Posterior cingulate gyrus (tissue), 11 donors: ENCODE results near the gene PIKFYVE.
"Not testable (repeated sequence)": the region's sequence is repeated elsewhere in the genome, so short reads cannot be mapped to it uniquely, and the experiment has no call there.

Experiments
- DNase-seq, 10 donors: peaks; one replicate each; pipeline versions ENCODE4 v3.0.0 to v3.0.0-alpha.2; 2020 to 2021; ENCODE audit warnings: mixed read lengths in 3 of 10
- intact Hi-C: fragments of 100-400 bp; cut with DNase I; formaldehyde crosslinking; loops from one replicate; pipeline ENCODE4 v1.15.1; 2023

Gene PIKFYVE

GRCh38 chr2:208358758-208359631 is 92.9 kb downstream of the PIKFYVE start:
- intact Hi-C loops: no loop called here
- DNase-seq: no peak

- intact Hi-C loops: no loop called here
- DNase-seq: peak in 5 of 10 donors; percentile 18 to 91 (median 81)
Measured at GRCh38 chr2:208359632-208359986, 93.6 kb downstream of the PIKFYVE start.

GRCh38 chr2:208360259-208361076 is 94.4 kb downstream of the PIKFYVE start:
- DNase-seq: peak in 6 of 10 donors; percentile 30 to 91 (median 70)
- intact Hi-C loops: no loop called here

GRCh38 chr2:208361077-208361441 is 95.0 kb downstream of the PIKFYVE start:
- intact Hi-C loops: no loop called here
- DNase-seq: peak in 2 of 10 donors; percentile 66 to 70

GRCh38 chr2:208363485-208363884 is 97.4 kb downstream of the PIKFYVE start:
- DNase-seq: no peak
- intact Hi-C loops: no loop called here

- intact Hi-C loops: no loop called here
- no peak for DNase-seq
Measured at GRCh38 chr2:208366215-208367127, 100.4 kb downstream of the PIKFYVE start.

- DNase-seq: no peak
- intact Hi-C loops: no loop called here
Measured at GRCh38 chr2:208369091-208369490, 103.0 kb downstream of the PIKFYVE start.

GRCh38 chr2:208370881-208371633 is 105.0 kb downstream of the PIKFYVE start:
- intact Hi-C loops: no loop called here

GRCh38 chr2:208371634-208371935 is 105.5 kb downstream of the PIKFYVE start:
- intact Hi-C loops: no loop called here
- DNase-seq: no peak

More at GRCh38 chr2:208370881-208371633, 105.0 kb downstream of the PIKFYVE start:
- no peak for DNase-seq

GRCh38 chr2:208373460-208374089 is 107.5 kb downstream of the PIKFYVE start:
- DNase-seq: peak in 3 of 10 donors; percentile 19 to 30 (median 29)
- intact Hi-C loops: no loop called here

GRCh38 chr2:208375491-208376068 is 109.5 kb downstream of the PIKFYVE start:
- intact Hi-C loops: no loop called here
- DNase-seq: no peak

- intact Hi-C loops: not testable (repeated sequence)
Measured at GRCh38 chr2:208377344-208377860, 111.3 kb downstream of the PIKFYVE start.

GRCh38 chr2:208379192-208379591 is 113.1 kb downstream of the PIKFYVE start:
- intact Hi-C loops: no loop called here

More at GRCh38 chr2:208377344-208377860, 111.3 kb downstream of the PIKFYVE start:
- DNase-seq: peak in 2 of 10 donors; percentile 39 to 69

GRCh38 chr2:208384637-208385036 is 118.6 kb downstream of the PIKFYVE start:
- no peak for DNase-seq
- intact Hi-C loops: no loop called here

More at GRCh38 chr2:208379192-208379591, 113.1 kb downstream of the PIKFYVE start:
- no peak for DNase-seq

GRCh38 chr2:208386541-208386940 is 120.5 kb downstream of the PIKFYVE start:
- intact Hi-C loops: no loop called here
- no peak for DNase-seq

GRCh38 chr2:208389940-208390339 is 123.9 kb downstream of the PIKFYVE start:
- intact Hi-C loops: no loop called here
- no peak for DNase-seq

- no peak for DNase-seq
- intact Hi-C loops: no loop called here
Measured at GRCh38 chr2:208392300-208392699, 126.2 kb downstream of the PIKFYVE start.

GRCh38 chr2:208396796-208397195 is 130.7 kb downstream of the PIKFYVE start:
- DNase-seq, intact Hi-C loops: not testable (repeated sequence)

- intact Hi-C loops: no loop called here
- DNase-seq: no peak
Measured at GRCh38 chr2:208399201-208399600, 133.1 kb downstream of the PIKFYVE start.
